HG03520 (cell line): ENCODE results near the gene PPIL4.
"Not testable (repeated sequence)": the region's sequence is repeated elsewhere in the genome, so short reads cannot be mapped to it uniquely, and the experiment has no call there.

Source experiments
- ATAC-seq: cut with Tn5 transposase; IDR thresholded peaks from one replicate; pipeline ENCODE4 v1.9.1; 2021; ENCODE audit warnings: mild to moderate bottlenecking, moderate library complexity; ENCODE audit not compliant: unreplicated experiment

PPIL4 gene

DNA sequence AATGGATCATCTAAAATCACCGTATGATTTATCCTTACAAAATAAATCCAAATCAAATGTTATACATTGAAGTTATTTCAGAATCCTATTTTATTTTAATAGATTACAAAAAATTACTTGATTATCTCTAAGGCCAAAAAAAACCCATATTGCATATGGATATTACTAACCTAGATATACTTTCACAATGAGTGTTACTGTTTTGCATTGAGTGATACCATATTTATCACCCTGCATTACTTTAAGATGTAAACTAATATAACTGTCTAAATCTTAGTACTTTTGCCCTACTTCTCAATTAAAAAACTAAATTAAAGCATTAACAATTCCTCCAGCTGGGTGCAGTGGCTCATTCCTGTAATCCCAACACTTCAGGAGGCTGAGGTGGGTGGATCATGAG is 11.1 kb downstream of the PPIL4 start:
- no peak for ATAC-seq

DNA sequence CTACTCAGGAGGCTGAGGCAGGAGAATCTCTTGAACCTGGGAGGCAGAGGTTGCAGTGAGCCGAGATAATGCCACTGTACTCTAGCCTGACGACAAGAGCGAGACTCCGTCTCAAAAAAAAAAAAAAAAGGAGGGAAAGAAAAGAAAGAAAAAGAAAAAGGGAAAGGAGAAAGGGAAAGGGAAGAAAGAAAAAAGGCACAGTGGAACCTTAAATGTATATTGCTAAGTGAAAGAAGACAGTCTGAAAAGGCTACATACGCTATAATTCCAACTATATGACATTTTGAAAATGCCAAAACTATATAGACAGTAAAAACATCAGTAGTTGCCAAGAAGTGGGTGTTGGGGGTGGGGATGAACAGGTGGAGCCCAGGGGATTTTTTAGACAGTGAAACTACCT is 16.2 kb downstream of the PPIL4 start:
- ATAC-seq: no peak

DNA sequence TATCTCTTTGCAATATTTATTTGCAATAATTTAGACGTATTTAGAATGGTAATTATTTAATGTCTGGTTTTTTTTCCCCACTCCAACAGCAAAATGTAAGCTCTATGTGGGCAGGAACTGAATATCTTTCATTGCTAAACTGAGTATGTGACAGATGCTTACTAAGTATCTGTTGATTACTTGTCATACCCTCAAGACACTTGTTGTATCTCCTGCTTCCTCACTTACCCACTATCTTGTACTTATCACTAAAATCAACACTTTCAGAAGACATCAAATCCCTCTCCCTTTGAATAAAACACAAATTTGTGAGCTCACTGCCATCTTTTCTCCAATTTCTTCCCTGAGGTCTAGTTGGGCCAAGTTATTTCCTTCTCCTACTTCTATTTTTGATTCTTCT is 30.3 kb downstream of the PPIL4 start:
- no peak for ATAC-seq

DNA sequence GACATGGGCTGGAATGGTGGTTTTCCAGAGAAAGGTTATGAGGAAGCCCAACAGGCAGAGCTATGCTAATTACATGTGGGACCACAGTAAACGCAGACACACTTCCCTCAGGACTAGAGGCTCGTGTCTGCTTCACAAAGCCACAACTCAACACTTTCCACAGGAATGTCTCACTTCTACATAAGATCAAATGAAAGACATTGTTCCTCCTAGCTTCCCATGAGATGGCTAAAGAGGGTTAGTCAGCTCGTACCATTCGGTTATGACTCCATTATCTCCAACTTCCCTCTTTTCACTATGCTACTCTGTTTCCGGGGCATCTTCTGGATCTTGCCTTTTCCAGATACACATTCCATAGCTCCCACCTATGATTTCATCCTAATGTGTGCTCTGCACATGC is 31.9 kb downstream of the PPIL4 start:
- ATAC-seq: no peak

DNA sequence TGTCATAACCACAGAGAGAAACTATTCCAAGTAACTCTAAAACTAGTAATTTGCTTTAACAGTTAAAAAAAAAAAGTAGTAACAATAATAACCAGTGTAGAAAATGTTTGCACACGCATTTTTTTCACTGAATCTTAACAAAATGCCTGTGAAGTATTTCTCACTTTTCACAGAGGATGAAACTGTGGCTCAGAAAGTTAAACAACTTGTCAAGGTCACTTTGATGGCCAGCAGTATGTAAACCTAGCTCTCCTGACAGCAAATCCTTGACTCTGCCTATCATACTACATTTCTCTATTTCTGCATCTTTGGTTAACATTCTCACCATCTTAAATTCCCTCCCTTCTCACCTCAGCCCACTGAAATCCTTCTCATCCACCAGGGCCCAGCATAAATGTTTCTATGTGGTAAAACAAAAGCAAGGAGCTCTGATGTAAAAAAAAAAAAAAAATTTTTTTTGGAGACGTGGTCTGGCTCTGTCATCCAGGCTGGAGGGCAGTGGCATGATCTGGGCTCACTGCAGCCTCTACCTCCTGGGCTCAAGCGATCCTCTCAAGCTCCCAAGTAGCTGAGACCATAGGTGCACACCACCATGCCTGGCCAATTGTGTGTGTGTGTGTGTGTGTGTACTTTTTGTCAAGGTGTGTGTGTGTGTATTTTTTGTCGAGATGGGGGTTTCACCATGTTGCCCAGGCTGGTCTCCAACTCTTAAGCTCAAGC is 34.9 kb downstream of the PPIL4 start:
- no peak for ATAC-seq

DNA sequence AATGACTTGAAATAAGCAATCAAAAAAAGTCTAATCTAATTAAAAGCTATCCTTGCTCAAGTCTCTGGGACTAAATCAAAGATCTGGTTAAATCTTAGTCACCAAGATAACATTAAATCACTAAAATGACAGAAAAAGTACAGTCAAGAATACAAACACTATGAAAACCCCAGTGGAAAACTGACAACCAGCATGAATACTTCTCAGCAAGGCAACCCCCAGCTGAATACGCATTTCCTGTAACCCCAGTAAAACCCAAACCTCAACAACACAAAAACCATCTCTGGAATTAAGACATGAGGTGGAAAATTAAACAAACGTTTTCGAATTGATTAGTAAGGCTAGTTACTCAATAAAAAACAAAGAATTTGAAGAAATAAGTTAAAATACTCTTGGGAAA is 37.4 kb downstream of the PPIL4 start:
- ATAC-seq: no peak

DNA sequence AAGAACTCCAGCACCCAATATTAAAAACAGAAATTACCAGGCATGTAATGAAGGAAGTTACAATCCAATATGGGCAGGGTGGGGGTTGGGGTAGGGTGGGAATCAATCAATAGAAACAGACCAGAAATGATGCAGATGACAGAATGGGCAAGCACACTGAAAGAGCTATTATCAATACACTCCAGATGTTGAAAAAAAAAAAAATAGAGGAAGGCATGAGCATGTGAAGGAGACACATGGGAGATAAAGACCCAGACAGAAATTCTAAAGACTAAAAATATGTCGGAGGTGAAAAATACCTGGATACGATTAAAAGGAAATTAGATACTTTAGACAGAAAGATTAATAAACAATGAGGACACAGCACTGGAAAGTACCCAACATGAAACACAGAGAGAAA is 42.0 kb downstream of the PPIL4 start:
- ATAC-seq: no peak

DNA sequence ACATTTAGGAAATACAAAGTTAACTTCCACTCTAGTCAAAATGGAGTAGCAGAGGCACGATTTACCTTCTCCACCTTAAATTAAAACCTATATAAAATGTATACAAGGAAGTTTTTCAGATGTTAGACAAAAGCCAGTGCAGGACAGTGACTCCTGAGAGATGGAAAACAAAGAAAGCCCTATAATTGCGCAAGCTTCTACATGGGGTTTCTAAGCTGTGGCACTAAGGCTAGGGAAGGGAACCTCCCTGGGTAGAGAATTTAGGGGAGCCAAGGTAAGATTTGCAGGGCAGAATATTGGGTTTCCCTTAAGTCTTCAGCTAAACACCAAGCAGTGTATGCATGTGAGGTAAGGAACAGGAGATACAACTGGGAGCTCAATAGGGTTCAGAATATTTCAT is 42.6 kb downstream of the PPIL4 start:
- ATAC-seq: no peak

DNA sequence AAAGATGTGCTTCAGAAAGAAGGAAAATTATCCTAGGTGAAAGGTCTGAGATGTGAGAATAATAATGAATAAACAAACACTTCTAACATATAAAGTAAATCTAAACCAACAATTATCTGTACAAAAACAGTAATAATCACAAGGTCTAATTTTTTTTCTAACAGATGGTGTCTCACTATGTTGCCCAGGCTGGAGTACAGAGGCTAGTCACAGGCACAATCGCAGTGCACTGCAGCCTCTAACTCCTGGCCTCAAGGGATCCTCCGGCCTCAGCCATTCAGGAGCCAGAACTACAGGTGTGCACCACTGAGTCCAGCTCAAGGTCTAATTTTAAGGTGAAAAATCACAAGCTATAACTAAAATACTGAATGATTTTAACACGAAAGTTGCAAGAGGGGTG is 44.1 kb downstream of the PPIL4 start:
- no peak for ATAC-seq

DNA sequence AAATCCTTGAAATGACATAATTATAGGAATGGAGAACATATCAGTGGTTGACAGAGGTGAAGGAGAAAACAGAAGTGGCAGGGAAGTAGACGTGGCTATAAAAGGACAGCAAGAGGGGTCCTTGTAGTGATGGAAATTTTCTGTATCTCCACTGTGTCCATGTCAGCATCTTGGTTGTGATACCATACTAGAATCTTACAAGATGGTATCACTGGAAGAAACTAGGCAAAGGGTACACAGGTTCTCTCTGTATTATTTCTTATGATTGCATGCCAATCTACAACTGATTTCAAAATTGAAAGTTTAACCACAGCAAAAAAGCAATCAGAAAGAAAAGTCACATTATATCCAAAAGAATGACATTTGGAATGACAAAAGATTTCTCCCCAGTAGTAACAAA is 44.6 kb downstream of the PPIL4 start:
- no peak for ATAC-seq

DNA sequence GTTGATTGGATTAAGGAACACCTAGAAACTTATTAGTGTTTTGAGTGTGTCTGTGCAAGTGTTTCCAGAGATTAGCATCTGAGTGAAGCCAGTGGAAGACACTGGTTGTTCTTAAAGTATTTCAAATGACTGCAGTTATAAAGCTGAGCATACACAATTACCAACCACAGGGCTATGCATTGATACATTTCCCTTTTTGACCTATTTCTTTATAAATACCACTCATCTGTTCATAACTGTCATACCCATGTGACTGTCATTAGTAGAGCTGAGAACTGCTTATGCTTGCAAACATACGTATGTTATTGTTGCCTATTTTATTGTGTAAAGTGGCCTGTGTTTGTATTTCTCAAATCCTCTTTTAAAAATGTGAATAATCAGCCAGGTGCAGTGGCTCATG is 45.7 kb downstream of the PPIL4 start:
- no peak for ATAC-seq

DNA sequence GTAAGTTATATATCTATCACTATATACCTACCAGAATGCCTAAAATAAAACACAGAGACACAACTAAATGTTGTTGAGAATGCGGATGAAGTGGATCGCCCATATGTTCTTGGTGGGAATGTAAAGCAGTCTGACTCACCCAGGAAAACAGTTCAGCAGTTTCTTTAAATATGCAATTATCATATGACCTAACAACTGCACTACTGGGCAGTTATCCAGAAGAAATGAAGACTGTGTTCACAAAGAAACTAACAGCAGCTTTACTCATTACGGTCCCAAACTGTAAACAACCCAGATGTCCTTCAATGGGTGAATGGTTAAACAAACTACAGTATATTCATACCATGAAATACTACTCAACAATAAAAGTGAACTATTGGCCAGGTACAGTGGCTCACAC is 46.8 kb downstream of the PPIL4 start:
- ATAC-seq: no peak

DNA sequence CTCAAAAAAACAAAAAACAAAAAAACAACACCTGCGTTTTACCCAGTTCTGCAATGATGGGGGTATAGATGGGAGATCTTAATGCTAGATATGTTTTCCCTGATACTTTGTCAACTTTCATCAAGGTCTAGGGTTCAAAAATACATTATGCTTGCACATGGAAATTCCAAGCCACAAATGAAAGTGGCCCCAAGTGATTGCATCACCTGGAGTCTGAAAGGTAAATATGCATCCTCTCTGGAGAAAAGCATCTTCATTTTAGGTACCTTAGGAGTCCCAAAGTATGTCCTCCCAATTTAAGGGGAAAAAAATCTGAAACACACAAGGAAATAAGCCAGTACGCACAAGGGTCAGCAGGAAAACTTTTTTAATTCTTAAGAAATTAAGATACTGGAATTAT is 48.5 kb downstream of the PPIL4 start:
- ATAC-seq: no peak

DNA sequence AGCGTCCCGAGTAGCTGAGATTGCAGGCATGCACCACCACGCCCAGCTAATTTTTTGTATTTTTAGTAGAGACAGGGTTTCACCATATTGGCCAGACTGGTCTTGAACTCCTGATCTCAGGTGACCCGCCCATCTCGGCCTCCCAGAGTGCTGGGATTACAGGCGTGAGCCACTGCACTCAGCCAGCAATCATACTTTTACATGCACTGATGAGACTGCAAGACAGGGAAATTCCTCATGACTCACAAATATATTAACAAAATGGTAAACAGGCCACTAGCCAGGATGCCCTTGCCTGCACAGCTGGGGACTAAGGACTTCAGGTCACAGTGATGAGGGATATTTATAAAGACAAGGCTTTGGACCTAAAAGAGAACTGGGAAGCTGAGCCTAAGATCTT is 49.2 kb downstream of the PPIL4 start:
- not testable (repeated sequence) for ATAC-seq

DNA sequence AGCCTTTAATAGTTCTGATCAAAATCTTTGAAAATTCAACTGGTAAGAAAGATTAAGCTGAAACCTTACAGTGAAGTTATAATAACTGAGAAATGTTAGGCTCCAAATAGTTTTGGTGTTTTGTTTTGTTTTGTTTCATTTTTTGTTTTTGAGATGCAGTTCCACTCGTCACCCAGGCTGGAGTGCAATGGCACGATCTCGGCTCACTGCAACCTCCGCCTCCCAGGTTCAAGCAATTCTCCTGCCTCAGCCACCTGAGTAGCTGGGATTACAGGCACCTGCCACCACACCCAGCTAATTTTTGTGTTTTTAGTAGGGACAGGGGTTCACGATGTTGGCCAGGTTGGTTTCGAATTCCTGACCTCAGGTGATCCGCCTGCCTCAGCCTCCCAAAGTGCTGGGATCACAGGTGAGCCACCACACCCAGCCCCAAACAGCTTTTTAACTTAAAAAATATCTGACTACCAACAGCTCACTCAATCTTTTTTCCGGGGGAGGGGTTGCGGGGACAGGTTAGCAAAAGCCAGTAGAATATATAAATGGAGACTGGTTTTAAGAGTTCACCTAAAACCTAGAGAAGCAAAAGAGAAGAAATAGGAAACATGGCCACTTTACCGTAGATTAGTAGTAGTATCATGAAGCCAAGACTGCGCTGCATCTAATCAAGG is 50.4 kb downstream of the PPIL4 start:
- ATAC-seq: not testable (repeated sequence)

DNA sequence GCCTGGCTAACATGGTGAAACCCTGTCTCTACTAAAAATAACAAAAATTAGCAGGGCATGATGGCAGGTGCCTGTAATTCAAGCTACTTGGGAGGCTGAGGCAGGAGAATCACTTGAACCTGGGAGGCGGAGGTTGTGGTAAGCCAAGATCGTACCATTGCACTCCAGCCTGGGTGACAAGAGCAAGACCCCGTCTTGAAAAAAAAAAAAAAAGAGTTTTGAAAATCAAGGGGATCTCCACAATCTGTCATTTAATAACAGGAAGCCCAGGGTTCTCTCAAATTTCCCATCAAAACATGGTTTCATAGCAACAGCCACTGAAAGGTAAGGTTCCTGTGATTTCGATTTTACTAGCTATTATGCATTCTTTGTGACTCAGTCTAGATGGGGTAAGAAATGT is 51.0 kb downstream of the PPIL4 start:
- ATAC-seq: peak; percentile 87

DNA sequence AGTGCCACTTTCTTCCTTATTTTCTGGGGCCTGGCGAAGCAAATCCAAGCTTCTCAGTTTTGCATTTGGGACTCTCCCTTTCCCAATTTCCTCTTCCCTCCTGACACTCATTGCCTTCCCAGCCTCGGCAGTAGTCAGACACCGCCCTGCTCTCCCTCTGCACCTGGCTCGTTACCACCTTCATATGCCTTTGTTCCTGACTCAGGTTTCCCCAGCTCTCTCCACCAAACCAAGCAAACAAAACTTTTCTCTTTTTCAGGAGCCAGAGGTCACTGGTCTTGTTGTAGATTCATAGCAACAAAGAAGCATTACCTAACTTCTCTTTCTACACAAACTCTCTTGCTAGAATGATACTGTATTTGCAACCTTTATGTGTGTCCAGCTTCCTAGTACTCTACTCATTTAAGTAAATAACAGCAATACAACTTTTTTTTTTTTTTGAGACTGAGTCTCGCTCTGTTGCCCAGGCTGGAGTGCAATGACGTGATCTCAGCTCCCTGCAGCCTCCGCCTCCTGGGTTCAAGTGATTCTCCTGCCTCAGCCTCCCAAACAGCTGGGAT is 52.0 kb downstream of the PPIL4 start:
- no peak for ATAC-seq

DNA sequence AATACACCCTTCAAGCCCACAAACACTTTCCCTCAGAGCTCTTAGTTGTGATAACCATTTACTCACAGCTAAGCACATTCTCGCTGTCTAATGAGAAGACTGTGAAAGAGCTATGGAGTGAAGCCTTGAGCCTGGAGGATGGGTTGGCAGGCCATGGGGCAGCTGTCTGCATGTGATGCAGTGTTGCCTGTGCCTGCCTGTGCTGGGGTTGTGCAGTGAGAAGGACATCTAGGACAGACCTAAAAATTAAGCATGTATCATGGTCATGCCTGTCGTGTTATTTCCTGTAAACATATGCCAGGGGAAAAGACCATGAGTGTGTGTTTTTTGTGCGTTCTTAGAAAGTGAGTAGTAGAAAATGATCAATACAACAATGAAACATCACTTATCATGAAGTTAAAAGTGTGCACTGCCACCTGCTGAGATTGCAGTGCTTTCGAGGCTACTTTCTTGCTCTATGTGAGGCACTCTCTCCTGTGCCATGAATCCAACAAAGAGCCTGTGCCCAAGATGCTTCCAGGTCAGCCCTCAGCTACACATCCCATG is 53.0 kb downstream of the PPIL4 start:
- no peak for ATAC-seq

DNA sequence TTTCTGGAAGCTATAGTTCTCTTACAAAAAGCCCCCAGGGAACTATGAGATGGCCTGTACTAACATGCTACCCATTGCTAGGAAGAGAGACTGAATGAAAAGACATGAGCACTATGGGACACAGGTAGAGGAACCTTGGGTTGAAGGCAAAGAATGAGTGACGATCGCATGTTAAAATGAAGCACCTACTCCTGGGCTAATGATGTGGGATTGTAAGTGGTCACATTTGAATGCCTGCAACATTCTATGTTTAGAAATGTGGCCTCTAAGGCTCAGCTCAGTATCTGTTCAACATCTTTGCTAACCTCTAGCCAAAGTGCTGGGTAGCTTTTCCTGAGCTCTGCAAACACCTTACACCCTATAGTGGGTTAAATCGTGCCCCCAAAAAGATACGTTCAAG is 55.9 kb downstream of the PPIL4 start:
- no peak for ATAC-seq

DNA sequence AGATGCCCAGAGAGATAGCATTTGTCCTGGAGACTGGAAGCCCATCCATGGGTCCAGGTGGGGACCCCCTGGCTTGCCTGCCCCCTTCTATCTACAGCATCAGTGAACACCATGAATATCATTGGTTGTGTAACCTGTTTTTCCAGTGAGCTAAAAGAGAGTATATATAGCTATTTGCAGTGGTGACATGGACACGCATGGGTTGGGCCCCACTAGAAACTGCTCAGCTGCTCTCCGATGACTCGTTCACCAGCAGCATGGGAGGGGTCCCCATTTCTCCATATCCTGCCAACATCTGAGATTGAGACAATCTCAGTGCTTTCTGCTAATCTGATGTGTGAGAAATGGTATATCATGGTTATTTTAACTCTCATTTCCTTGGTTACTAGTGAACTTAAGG is 57.0 kb downstream of the PPIL4 start:
- ATAC-seq: no peak

DNA sequence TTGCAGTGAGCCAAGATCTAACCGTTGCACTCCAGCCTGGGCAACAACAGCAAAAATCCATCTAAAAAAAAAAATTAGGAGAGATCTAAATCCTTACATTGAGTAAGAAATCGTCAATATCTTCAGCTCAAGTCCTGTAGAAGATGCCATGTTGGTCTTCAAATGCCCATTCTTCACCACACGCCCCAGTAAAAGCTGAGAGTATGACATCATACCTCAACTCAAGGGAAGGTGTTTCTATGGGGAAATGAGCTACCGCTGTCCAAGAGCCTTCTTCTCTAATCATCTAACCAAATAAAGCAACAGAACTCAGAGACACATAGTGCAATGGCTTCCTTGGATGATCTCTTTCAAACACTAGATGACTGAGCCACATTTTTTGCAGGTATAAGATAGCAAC is 58.5 kb downstream of the PPIL4 start:
- no peak for ATAC-seq
